Activated T-helper 1 cell treated with anti-CD3 and anti-CD28 coated beads, Interleukin-12 subunit alpha, Interleukin-12 subunit beta, Interleukin-2, Interleukin-4 antibody, amounts not matched to agents 30 ng/mL and 10 ng/mL and 1 ng/mL, durations not matched to agents 14 hours and 24 hours and 36 hours (primary cell): ENCODE data around the gene DRICH1. TPM values are rescaled to one million over a fixed set of nuclear protein-coding genes. Genes with fewer than 3 reads are reported as not detected.
"Not testable (repeated sequence)": the region's sequence is repeated elsewhere in the genome, so short reads cannot be mapped to it uniquely, and the experiment has no call there.

ENCODE experiments used
- DNase-seq: peaks from one replicate; pipeline ENCODE4 v3.0.0; 2021; ENCODE audit warnings: low spot score
- H3K27ac Mint-ChIP-seq: one replicate; pipeline ENCODE4 v1.8.0; 2021; ENCODE audit warnings: mild to moderate bottlenecking, mixed read lengths
- H3K27me3 Mint-ChIP-seq: one replicate; pipeline ENCODE4 v1.8.0; 2022; ENCODE audit warnings: mild to moderate bottlenecking, moderate library complexity, mixed read lengths; ENCODE audit not compliant: insufficient read depth
- H3K36me3 Mint-ChIP-seq: one replicate; pipeline ENCODE4 v1.8.0; 2021; ENCODE audit warnings: low read depth, mixed read lengths
- H3K4me1 Mint-ChIP-seq: one replicate; pipeline ENCODE4 v1.8.0; 2021; ENCODE audit warnings: low read depth, mixed read lengths
- H3K4me3 Mint-ChIP-seq: one replicate; pipeline ENCODE4 v1.8.0; 2021; ENCODE audit warnings: mild to moderate bottlenecking, moderate library complexity, mixed read lengths
- H3K9me3 Mint-ChIP-seq: one replicate; pipeline ENCODE4 v1.8.0; 2021; ENCODE audit warnings: mixed read lengths
- intact Hi-C: fragments of 100-400 bp; cut with micrococcal nuclease; formaldehyde crosslinking; loops from one replicate; pipeline ENCODE4 v1.15.1; 2024
- total RNA-seq: library from RNA; stranded (reverse); gene quantifications from 2 replicates; pipeline ENCODE4 v1.2.3, GENCODE V29; 2022

The DRICH1 gene
- total RNA-seq, 1 donor from 2014 or later, result 0.65 TPM

DNA sequence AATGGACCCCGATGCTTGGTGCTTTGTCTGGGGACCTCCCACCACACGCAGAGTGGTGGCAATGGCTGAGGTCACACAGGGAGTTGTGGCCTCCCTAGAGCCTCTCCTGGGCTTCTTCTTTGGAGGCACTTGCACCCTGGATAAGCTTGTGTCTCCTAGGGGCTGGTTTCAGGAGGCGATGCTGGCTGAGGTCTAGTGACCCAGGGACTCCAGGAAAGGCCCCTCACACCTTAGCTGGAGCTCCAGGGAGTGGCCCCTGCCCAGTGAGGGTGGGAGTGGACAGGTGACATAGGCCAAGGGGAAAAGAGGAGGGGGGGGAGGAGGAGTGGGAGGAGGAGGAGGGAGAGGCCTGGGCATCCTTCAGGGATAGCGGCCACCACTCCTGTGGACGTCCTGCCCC, 52.8 kb downstream of the DRICH1 start:
- intact Hi-C loops, result no loop called here
- H3K27me3 Mint-ChIP-seq, result peaks cover 10% of the 10 kb centered on the region
- no peaks in the 10 kb centered on the region for H3K36me3 Mint-ChIP-seq

DNA sequence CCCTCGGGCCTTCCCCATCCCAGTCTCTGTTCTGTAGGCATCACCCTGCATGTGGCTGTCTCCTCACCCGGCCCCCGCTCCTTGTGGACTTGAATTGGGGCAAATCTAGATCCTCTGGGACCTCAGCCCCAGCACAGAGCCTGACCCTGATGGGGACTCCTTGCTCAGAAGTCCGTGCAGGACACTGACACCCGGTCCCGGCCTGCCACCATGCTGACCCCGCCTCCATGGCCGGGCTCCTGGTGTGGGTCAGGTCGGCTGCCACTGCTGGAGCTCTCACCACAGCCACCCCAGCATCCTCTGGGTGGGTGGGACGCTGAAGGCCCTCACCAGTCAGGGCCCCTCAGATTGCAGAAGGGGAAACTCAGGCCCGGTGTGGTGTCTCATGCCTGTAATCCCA, 53.8 kb downstream of the DRICH1 start:
- intact Hi-C loops, result no loop called here
- Mint-ChIP-seq H3K4me1 (no peaks in the 10 kb centered on the region), H3K36me3 (no peaks in the 10 kb centered on the region), H3K27me3 (peaks cover 9% of the 10 kb centered on the region), H3K9me3 (no peaks in the 10 kb centered on the region), H3K27ac (no peak overlapping the region), H3K4me3 (no peak overlapping the region)
- no peak for DNase-seq

More for the DNA sequence above, 52.8 kb downstream of the DRICH1 start:
- no peaks in the 10 kb centered on the region for H3K4me1 Mint-ChIP-seq
- H3K9me3 Mint-ChIP-seq, result no peaks in the 10 kb centered on the region
- DNase-seq, result no peak
- H3K4me3 Mint-ChIP-seq, result no peak overlapping the region
- H3K27ac Mint-ChIP-seq, result no peak overlapping the region

DNA sequence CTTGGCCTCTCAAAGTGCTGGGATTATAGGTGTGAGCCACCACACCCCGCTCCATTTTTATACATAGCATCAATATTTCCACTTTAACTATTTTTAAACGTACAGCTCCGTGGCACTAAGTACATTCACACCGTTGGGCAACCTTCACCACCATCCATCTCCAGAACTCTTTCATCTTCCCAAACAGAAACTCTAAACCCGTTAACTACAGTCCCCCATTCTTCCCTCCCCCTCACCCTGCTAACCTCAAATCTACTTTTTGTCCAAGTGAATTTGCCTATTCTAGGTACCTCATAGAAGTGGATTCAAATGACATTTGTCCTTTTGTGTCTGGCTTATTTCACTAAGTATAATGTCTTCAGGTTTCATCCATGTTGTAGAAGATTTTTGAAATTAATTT, 55.4 kb downstream of the DRICH1 start:
- intact Hi-C loops, result no loop called here
- no peaks in the 10 kb centered on the region for H3K9me3 Mint-ChIP-seq
- H3K36me3 Mint-ChIP-seq, result no peaks in the 10 kb centered on the region
- peaks cover 7% of the 10 kb centered on the region for H3K27me3 Mint-ChIP-seq
- H3K4me1 Mint-ChIP-seq, result no peaks in the 10 kb centered on the region
- no peak for DNase-seq
- H3K27ac Mint-ChIP-seq, result no peak overlapping the region
- no peak overlapping the region for H3K4me3 Mint-ChIP-seq

DNA sequence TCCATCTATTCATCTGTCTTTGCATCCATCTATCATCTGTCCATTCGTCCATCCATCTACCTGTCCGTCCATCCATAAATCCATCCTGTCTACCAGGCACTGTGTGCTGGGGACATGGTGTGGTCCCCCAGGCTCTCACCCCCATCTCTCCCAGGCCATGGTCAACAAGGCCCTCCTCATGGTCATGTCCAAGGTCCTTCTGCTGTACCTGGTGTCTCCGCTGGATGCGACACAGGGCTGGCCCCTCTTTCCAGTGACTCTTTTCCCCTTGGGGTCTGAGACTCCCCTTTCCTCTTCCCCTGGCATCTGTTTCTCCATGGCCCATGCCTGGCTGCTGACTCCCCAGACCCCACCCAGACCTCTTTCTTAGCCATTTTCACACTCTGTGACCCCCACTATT, 56.5 kb downstream of the DRICH1 start:
- DNase-seq, result no peak
- Mint-ChIP-seq H3K4me1 (no peaks in the 10 kb centered on the region), H3K36me3 (no peaks in the 10 kb centered on the region), H3K27me3 (peaks cover 9% of the 10 kb centered on the region), H3K9me3 (no peaks in the 10 kb centered on the region), H3K4me3 (no peak overlapping the region), H3K27ac (no peak overlapping the region)
- intact Hi-C loops, result no loop called here

DNA sequence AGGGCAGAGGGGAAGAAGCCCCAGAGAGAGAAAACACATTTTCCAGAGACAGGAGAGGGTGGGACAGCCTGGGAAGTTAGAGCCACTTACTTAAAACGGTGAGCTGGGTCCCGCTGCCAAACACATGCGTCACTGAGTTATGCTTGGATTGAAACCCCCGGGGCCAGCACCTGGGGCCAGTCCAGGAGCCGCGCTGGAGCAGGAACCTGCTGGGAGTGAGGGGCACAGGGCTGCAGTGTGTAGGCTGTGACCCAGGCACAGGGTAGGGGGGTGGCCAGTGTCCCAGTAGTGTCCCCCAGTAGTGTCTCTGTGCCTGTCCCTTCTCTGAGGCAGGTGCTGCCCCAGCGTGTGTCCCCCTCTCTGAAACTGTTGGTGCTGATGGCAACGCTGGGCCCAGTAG, 57.2 kb downstream of the DRICH1 start:
- H3K27me3 Mint-ChIP-seq, result peaks cover 9% of the 10 kb centered on the region
- intact Hi-C loops, result no loop called here
- no peaks in the 10 kb centered on the region for H3K4me1 Mint-ChIP-seq
- no peak for DNase-seq
- H3K9me3 Mint-ChIP-seq, result no peaks in the 10 kb centered on the region
- no peak overlapping the region for H3K27ac Mint-ChIP-seq
- H3K4me3 Mint-ChIP-seq, result no peak overlapping the region
- H3K36me3 Mint-ChIP-seq, result no peaks in the 10 kb centered on the region

DNA sequence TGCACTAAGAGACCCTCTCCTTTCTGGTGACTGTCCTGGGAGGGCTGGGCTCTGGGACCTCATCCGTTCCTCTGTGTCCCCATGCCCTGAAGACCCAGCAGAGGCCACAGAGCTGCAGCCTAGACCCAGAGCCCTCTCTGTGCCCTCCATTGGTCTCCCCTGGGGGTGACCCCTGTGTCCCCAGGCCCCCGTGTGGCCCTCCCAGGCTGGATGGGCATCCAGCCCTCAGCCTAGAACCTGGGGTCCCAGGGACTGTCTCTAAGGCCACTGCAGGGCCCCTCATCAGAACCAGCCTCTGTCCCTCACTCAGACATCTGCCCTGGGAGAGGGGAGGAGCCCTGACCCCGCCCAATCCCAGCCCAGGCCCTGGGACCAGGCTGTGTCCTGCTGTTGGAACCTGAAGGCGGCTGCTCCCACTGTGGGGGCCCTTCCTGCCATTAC, 57.7 kb downstream of the DRICH1 start:
- no peak overlapping the region for H3K4me3 Mint-ChIP-seq
- H3K27ac Mint-ChIP-seq, result no peak overlapping the region

DNA sequence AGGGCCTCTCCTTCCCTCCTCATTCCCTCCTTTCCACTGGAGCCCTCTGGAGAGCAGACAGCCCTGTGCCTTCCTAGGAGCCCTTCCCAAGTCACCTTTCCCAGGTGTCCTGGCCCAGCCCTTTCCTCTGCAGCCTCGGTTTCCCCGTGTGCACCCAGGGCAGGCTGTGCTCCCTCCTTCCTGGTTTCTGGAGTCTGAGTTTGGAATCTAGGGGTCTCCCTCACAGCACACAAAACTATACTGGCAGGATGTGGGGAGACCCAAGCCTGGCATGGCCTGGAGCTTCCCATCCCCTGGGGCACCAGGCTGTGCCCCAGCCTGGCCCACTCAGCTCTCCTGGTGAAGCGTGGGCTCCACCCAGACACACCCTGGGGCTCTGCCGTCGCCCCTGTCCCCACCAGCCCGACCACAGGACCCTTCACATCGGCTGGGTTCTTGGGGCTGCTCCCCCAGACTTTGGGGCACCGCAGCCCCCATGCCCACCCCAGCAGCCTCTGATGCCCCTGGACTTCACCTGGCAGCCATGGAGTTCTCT, 58.4 kb downstream of the DRICH1 start:
- DNase-seq, H3K27me3 Mint-ChIP-seq, H3K4me3 Mint-ChIP-seq, H3K4me1 Mint-ChIP-seq, H3K9me3 Mint-ChIP-seq, H3K36me3 Mint-ChIP-seq, H3K27ac Mint-ChIP-seq, intact Hi-C loops: not testable (repeated sequence)

More for the DNA sequence above, 57.7 kb downstream of the DRICH1 start:
- Mint-ChIP-seq H3K9me3 (no peaks in the 10 kb centered on the region), H3K36me3 (no peaks in the 10 kb centered on the region), H3K4me1 (no peaks in the 10 kb centered on the region), H3K27me3 (peaks cover 9% of the 10 kb centered on the region)
- no peak for DNase-seq
- intact Hi-C loops, result no loop called here

DNA sequence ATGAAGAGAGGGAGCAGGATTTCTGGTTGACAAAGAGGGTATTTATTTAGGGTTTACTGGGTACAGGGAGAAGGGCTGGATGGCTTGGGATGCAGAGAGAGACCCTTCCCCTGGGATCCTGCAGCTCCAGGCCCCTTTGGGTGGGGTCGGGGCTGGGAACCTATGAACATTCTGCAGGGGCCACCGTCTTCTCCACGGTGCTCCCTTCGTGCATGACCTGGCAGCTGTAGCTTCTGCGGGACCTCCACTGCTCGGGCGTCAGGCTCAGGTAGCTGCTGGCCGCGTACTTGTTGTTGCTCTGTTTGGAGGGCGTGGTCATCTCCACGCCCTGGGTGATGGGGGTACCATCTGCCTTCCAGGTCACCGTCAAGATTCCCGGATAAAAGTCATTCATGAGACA, 59.0 kb downstream of the DRICH1 start:
- DNase-seq, H3K36me3 Mint-ChIP-seq, H3K27ac Mint-ChIP-seq, H3K4me3 Mint-ChIP-seq, intact Hi-C loops, H3K4me1 Mint-ChIP-seq, H3K9me3 Mint-ChIP-seq: not testable (repeated sequence)
- H3K27me3 Mint-ChIP-seq, result peaks cover 14% of the 10 kb centered on the region

DNA sequence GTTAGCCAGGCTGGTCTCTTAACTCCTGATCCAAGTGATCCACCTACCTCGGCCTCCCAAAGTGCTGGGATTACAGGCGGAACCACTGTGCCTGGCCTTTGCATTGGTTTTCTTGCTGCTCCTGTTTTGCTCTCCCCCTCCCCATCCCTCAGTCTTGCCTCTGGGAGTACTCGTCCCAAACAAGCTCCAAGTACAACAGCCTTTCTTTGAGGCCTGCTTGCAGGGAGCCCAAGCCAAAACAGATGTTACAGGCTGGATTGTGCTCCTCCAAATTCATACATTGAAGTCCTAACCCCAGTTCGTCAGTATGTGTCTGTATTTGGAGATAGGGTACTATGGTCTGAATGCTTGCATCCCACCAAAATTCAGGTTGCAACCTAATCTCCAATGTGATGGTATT, 60.6 kb downstream of the DRICH1 start:
- H3K27ac Mint-ChIP-seq, result no peak overlapping the region
- H3K27me3 Mint-ChIP-seq, result peaks cover 21% of the 10 kb centered on the region
- H3K4me3 Mint-ChIP-seq, result no peak overlapping the region
- no peak for DNase-seq
- no peaks in the 10 kb centered on the region for H3K9me3 Mint-ChIP-seq
- H3K4me1 Mint-ChIP-seq, result no peaks in the 10 kb centered on the region
- H3K36me3 Mint-ChIP-seq, result no peaks in the 10 kb centered on the region
- intact Hi-C loops, result no loop called here

DNA sequence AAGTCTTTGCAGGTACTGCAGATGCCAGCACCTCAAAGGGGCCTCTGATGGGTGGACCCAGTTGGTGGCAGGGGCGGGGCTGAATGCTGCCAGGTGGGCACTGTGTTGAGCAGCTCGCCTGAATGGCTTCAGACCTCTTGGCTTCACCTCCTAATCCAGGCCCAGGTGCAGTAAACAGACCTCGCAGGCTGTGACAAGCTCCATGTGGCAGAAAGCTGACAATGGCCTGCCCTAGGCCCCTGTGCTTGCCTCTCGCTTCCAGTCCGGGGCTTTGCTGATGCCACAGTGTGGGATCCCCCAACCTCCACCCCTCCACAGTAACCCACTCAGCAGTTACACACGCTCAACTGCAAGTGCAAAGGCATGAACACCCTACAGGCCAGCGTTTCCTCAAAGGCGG, 61.4 kb downstream of the DRICH1 start:
- Mint-ChIP-seq H3K9me3 (no peaks in the 10 kb centered on the region), H3K27me3 (peaks cover 21% of the 10 kb centered on the region), H3K36me3 (no peaks in the 10 kb centered on the region), H3K4me1 (peaks cover 2% of the 10 kb centered on the region), H3K4me3 (no peak overlapping the region), H3K27ac (no peak overlapping the region)
- no peak for DNase-seq
- intact Hi-C loops, result no loop called here

DNA sequence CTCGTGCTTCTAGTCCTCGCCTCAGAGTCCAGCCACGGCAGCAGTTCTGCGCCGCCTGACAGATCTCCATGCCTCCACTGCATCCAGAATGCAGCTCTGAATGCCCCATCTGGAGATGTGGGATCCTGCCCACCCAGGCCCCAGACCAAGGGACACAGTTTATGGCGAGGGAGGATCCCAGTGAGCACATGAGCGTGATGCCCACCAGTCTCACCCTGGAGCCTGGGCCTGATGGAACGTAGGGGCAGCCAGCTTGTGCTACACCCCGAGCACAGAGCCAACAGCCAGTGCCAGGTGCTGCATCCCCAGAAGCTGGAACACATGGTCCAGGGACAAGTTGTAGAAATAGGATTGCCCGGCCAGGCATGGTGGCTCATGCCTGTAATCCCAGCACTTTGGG, 62.4 kb downstream of the DRICH1 start:
- H3K4me3 Mint-ChIP-seq, result no peak overlapping the region
- H3K9me3 Mint-ChIP-seq, result no peaks in the 10 kb centered on the region
- no peaks in the 10 kb centered on the region for H3K36me3 Mint-ChIP-seq
- no peak overlapping the region for H3K27ac Mint-ChIP-seq
- intact Hi-C loops, result no loop called here
- DNase-seq, result no peak
- peaks cover 6% of the 10 kb centered on the region for H3K4me1 Mint-ChIP-seq
- H3K27me3 Mint-ChIP-seq, result peaks cover 28% of the 10 kb centered on the region

DNA sequence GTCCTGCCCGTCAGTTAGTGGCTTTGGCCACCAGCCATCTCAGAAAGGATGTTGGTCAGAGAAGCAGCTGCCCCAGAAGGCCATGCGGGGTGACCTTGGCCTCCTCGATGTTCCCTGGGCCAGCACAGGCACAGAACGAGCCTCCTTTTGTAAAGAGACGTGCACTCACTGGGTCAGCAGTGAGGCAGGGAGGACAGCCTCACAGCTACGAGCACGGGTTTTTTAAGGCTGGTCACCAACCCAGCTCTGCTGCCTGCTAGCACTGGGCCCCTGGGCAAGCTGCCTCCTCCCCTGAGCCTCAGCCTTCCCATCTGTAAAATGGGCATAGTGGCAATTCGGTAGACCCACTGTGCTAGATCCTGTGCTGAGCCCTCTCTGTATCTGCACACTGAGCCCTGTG, 62.8 kb downstream of the DRICH1 start:
- no peak for DNase-seq
- Mint-ChIP-seq H3K27me3 (peaks cover 32% of the 10 kb centered on the region), H3K4me1 (peaks cover 6% of the 10 kb centered on the region), H3K9me3 (no peaks in the 10 kb centered on the region), H3K36me3 (no peaks in the 10 kb centered on the region), H3K4me3 (no peak overlapping the region), H3K27ac (no peak overlapping the region)
- intact Hi-C loops, result no loop called here

DNA sequence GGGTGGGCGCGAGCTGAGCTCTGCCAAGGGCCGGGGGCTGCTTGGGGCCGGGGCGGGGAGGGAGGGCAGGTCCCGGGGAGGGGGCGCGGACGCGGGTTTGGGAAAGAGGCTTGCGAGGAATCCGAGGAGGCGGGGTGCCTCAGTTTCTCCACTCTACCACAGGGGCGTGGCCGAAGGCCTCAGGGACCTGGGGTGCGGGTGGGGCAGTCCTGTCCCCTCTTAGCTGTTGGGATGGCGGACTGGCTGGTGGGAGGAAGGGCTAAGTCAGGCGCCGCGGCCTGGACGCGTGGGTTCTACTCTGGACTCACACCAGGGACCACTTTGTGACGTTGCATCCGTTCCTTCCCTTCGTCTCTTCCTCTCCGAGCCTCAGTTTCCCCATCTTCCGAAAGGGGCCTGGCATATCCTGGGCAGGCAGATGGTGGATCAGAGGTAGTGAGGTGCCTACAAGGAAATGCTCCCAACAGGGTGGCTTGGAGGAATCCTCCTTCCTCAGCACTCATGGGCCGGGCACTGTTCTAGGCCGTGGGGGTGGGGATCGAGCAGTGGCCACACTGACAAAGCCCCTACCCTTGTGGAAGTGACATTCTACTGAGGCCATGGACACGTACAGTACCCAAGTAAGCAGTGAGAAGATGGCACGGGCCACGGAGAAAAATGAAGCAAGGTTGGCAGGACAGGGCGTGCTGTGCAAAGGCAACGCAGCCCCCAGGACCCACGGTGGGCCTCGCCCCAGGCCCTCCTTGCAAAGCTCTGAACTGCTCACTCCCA, 65.2 kb downstream of the DRICH1 start:
- no peaks in the 10 kb centered on the region for H3K9me3 Mint-ChIP-seq
- peaks cover 39% of the 10 kb centered on the region for H3K27me3 Mint-ChIP-seq
- H3K4me1 Mint-ChIP-seq, result peaks cover 6% of the 10 kb centered on the region
- intact Hi-C loops, result no loop called here
- H3K4me3 Mint-ChIP-seq, result no peak overlapping the region
- H3K27ac Mint-ChIP-seq, result no peak overlapping the region
- DNase-seq, result no peak
- no peaks in the 10 kb centered on the region for H3K36me3 Mint-ChIP-seq
